Prostate gland (tissue), 2 donors: ENCODE measurements around the gene CSRNP3.

Experiments
- CTCF ChIP-seq, 4 experiments: fragments of 200-600 bp in 2 of 4; fragments of 450-650 bp in 2 of 4; sonication (generic) in 2 of 4; IDR thresholded peaks; 1 replicate in 3 of 4; 2 replicates in 1 of 4; pipeline ENCODE4 v1.5.1; 2016 to 2019; ENCODE audit warnings: antibody characterized with exemption in 4 of 4, mild to moderate bottlenecking in 2 of 4, moderate library complexity in 2 of 4
- POLR2A ChIP-seq: fragments of 450-650 bp; IDR thresholded peaks from one replicate; pipeline ENCODE4 v1.6.1; 2016; ENCODE audit warnings: antibody characterized with exemption, mild to moderate bottlenecking
- POLR2AphosphoS5 ChIP-seq: sonication (generic); formaldehyde crosslinking; IDR thresholded peaks from one replicate; pipeline ENCODE4 v1.6.1; 2017; ENCODE audit warnings: antibody characterized with exemption

GRCh38 chr2:165431014-165431413 lies 38.5 kb upstream of the CSRNP3 start:
- no peak for TF ChIP-seq CTCF (IDR thresholded peaks at IDR 0.05)
- no peak for TF ChIP-seq POLR2AphosphoS5
- no peak for TF ChIP-seq POLR2A
